Prostate gland (tissue), 2 donors: ENCODE data around the gene MDFIC.

Experiments used
- CTCF ChIP-seq, 4 experiments: fragments of 200-600 bp in 2 of 4; fragments of 450-650 bp in 2 of 4; sonication (generic) in 2 of 4; IDR thresholded peaks; 1 replicate in 3 of 4; 2 replicates in 1 of 4; pipeline ENCODE4 v1.5.1; 2016 to 2019; ENCODE audit warnings: antibody characterized with exemption in 4 of 4, mild to moderate bottlenecking in 2 of 4, moderate library complexity in 2 of 4
- POLR2A ChIP-seq: fragments of 450-650 bp; IDR thresholded peaks from one replicate; pipeline ENCODE4 v1.6.1; 2016; ENCODE audit warnings: antibody characterized with exemption, mild to moderate bottlenecking

- TF ChIP-seq CTCF (IDR thresholded peaks at IDR 0.05) = no peak
- TF ChIP-seq POLR2A = no peak
Measured at GRCh38 chr7:114886241-114886640, 35.7 kb upstream of the MDFIC start.
